ENCODE data around the gene KIF6. TPM values are rescaled to one million over a fixed set of nuclear protein-coding genes. Genes with fewer than 3 reads are reported as not detected.

Gene KIF6
- polyA plus RNA-seq, 2 donors: 0.08 to 0.20 TPM

GRCh38 chr6:39411465-39411864 is 313.7 kb downstream of the KIF6 start:
- 97 to 98% methylated on average over 1 of the region's 1 CpG for WGBS, 2 donors
- H3K27ac ChIP-seq (ENCODE audit: low read depth in 2 of 2, low read length in 1 of 2): no peak overlapping the region
- H3K36me3 ChIP-seq (ENCODE audit: control insufficient read depth in 2 of 2, insufficient read depth in 2 of 2, low read length in 1 of 2): no peaks in the 10 kb centered on the region
- H3K9me3 ChIP-seq (ENCODE audit: control insufficient read depth in 2 of 2, insufficient read depth in 1 of 2, low read depth in 1 of 2, low read length in 1 of 2): no peaks in the 10 kb centered on the region
- no peaks in the 10 kb centered on the region for H3K27me3 ChIP-seq (ENCODE audit: control insufficient read depth in 1 of 2, insufficient read depth in 2 of 2, low read length in 2 of 2)
- no peaks in the 10 kb centered on the region for H3K4me1 ChIP-seq (ENCODE audit: control insufficient read depth in 2 of 2, insufficient read depth in 2 of 2, low read length in 1 of 2)
- H3K4me3 ChIP-seq (ENCODE audit: low read depth in 1 of 2, low read length in 2 of 2): no peak overlapping the region

GRCh38 chr6:39411001-39411400 is 314.2 kb downstream of the KIF6 start:
- Histone ChIP-seq H3K27ac (ENCODE audit: low read depth in 2 of 2, low read length in 1 of 2) (no peak overlapping the region), H3K36me3 (ENCODE audit: control insufficient read depth in 2 of 2, insufficient read depth in 2 of 2, low read length in 1 of 2) (no peaks in the 10 kb centered on the region), H3K4me1 (ENCODE audit: control insufficient read depth in 2 of 2, insufficient read depth in 2 of 2, low read length in 1 of 2) (no peaks in the 10 kb centered on the region), H3K27me3 (ENCODE audit: control insufficient read depth in 1 of 2, insufficient read depth in 2 of 2, low read length in 2 of 2) (no peaks in the 10 kb centered on the region), H3K9me3 (ENCODE audit: control insufficient read depth in 2 of 2, insufficient read depth in 1 of 2, low read depth in 1 of 2, low read length in 1 of 2) (no peaks in the 10 kb centered on the region), H3K4me3 (ENCODE audit: low read depth in 1 of 2, low read length in 2 of 2) (no peak overlapping the region)
- 94 to 95% methylated on average over 4 of the region's 4 CpGs for WGBS, 2 donors

GRCh38 chr6:39409889-39410288 is 315.3 kb downstream of the KIF6 start:
- H3K4me3 ChIP-seq (ENCODE audit: low read depth in 1 of 2, low read length in 2 of 2): no peak overlapping the region
- no peaks in the 10 kb centered on the region for H3K27me3 ChIP-seq (ENCODE audit: control insufficient read depth in 1 of 2, insufficient read depth in 2 of 2, low read length in 2 of 2)
- H3K4me1 ChIP-seq (ENCODE audit: control insufficient read depth in 2 of 2, insufficient read depth in 2 of 2, low read length in 1 of 2): no peaks in the 10 kb centered on the region
- H3K36me3 ChIP-seq (ENCODE audit: control insufficient read depth in 2 of 2, insufficient read depth in 2 of 2, low read length in 1 of 2): no peaks in the 10 kb centered on the region
- 92 to 95% methylated on average over 3 of the region's 3 CpGs for WGBS, 2 donors
- no peak overlapping the region for H3K27ac ChIP-seq (ENCODE audit: low read depth in 2 of 2, low read length in 1 of 2)
- no peaks in the 10 kb centered on the region for H3K9me3 ChIP-seq (ENCODE audit: control insufficient read depth in 2 of 2, insufficient read depth in 1 of 2, low read depth in 1 of 2, low read length in 1 of 2)

GRCh38 chr6:39407446-39407993 is 317.7 kb downstream of the KIF6 start:
- H3K4me3 ChIP-seq (ENCODE audit: low read depth in 1 of 2, low read length in 2 of 2): no peak overlapping the region
- no peaks in the 10 kb centered on the region for H3K27me3 ChIP-seq (ENCODE audit: control insufficient read depth in 1 of 2, insufficient read depth in 2 of 2, low read length in 2 of 2)
- H3K4me1 ChIP-seq (ENCODE audit: control insufficient read depth in 2 of 2, insufficient read depth in 2 of 2, low read length in 1 of 2): no peaks in the 10 kb centered on the region
- no peak overlapping the region for H3K27ac ChIP-seq (ENCODE audit: low read depth in 2 of 2, low read length in 1 of 2)
- no peaks in the 10 kb centered on the region for H3K36me3 ChIP-seq (ENCODE audit: control insufficient read depth in 2 of 2, insufficient read depth in 2 of 2, low read length in 1 of 2)
- WGBS, 2 donors: 89% methylated on average over 1 of the region's 1 CpG
- no peaks in the 10 kb centered on the region for H3K9me3 ChIP-seq (ENCODE audit: control insufficient read depth in 2 of 2, insufficient read depth in 1 of 2, low read depth in 1 of 2, low read length in 1 of 2)

GRCh38 chr6:39404312-39404711 is 320.9 kb downstream of the KIF6 start:
- H3K4me3 ChIP-seq (ENCODE audit: low read depth in 1 of 2, low read length in 2 of 2): no peak overlapping the region
- H3K27me3 ChIP-seq (ENCODE audit: control insufficient read depth in 1 of 2, insufficient read depth in 2 of 2, low read length in 2 of 2): no peaks in the 10 kb centered on the region
- H3K27ac ChIP-seq (ENCODE audit: low read depth in 2 of 2, low read length in 1 of 2): no peak overlapping the region
- H3K9me3 ChIP-seq (ENCODE audit: control insufficient read depth in 2 of 2, insufficient read depth in 1 of 2, low read depth in 1 of 2, low read length in 1 of 2): no peaks in the 10 kb centered on the region
- no peaks in the 10 kb centered on the region for H3K36me3 ChIP-seq (ENCODE audit: control insufficient read depth in 2 of 2, insufficient read depth in 2 of 2, low read length in 1 of 2)
- H3K4me1 ChIP-seq (ENCODE audit: control insufficient read depth in 2 of 2, insufficient read depth in 2 of 2, low read length in 1 of 2): no peaks in the 10 kb centered on the region
- 69% methylated on average over 1 of the region's 1 CpG for WGBS, 2 donors

GRCh38 chr6:39403304-39403703 is 321.9 kb downstream of the KIF6 start:
- Histone ChIP-seq H3K27ac (ENCODE audit: low read depth in 2 of 2, low read length in 1 of 2) (no peak overlapping the region), H3K36me3 (ENCODE audit: control insufficient read depth in 2 of 2, insufficient read depth in 2 of 2, low read length in 1 of 2) (no peaks in the 10 kb centered on the region), H3K4me3 (ENCODE audit: low read depth in 1 of 2, low read length in 2 of 2) (no peak overlapping the region), H3K27me3 (ENCODE audit: control insufficient read depth in 1 of 2, insufficient read depth in 2 of 2, low read length in 2 of 2) (no peaks in the 10 kb centered on the region), H3K9me3 (ENCODE audit: control insufficient read depth in 2 of 2, insufficient read depth in 1 of 2, low read depth in 1 of 2, low read length in 1 of 2) (no peaks in the 10 kb centered on the region), H3K4me1 (ENCODE audit: control insufficient read depth in 2 of 2, insufficient read depth in 2 of 2, low read length in 1 of 2) (no peaks in the 10 kb centered on the region)

- Histone ChIP-seq H3K4me1 (ENCODE audit: control insufficient read depth in 2 of 2, insufficient read depth in 2 of 2, low read length in 1 of 2) (no peaks in the 10 kb centered on the region), H3K36me3 (ENCODE audit: control insufficient read depth in 2 of 2, insufficient read depth in 2 of 2, low read length in 1 of 2) (no peaks in the 10 kb centered on the region), H3K4me3 (ENCODE audit: low read depth in 1 of 2, low read length in 2 of 2) (no peak overlapping the region), H3K27ac (ENCODE audit: low read depth in 2 of 2, low read length in 1 of 2) (no peak overlapping the region), H3K27me3 (ENCODE audit: control insufficient read depth in 1 of 2, insufficient read depth in 2 of 2, low read length in 2 of 2) (no peaks in the 10 kb centered on the region), H3K9me3 (ENCODE audit: control insufficient read depth in 2 of 2, insufficient read depth in 1 of 2, low read depth in 1 of 2, low read length in 1 of 2) (no peaks in the 10 kb centered on the region)
- 73 to 82% methylated on average over 7 of the region's 7 CpGs for WGBS, 2 donors
Measured at GRCh38 chr6:39402239-39402751, 322.9 kb downstream of the KIF6 start.

GRCh38 chr6:39401376-39401775 is 323.8 kb downstream of the KIF6 start:
- no peaks in the 10 kb centered on the region for H3K36me3 ChIP-seq (ENCODE audit: control insufficient read depth in 2 of 2, insufficient read depth in 2 of 2, low read length in 1 of 2)
- no peak overlapping the region for H3K4me3 ChIP-seq (ENCODE audit: low read depth in 1 of 2, low read length in 2 of 2)
- H3K27ac ChIP-seq (ENCODE audit: low read depth in 2 of 2, low read length in 1 of 2): no peak overlapping the region
- no peaks in the 10 kb centered on the region for H3K4me1 ChIP-seq (ENCODE audit: control insufficient read depth in 2 of 2, insufficient read depth in 2 of 2, low read length in 1 of 2)
- whole genome bisulfite sequencing, 2 donors: 93 to 95% methylated on average over 3 of the region's 3 CpGs
- no peaks in the 10 kb centered on the region for H3K27me3 ChIP-seq (ENCODE audit: control insufficient read depth in 1 of 2, insufficient read depth in 2 of 2, low read length in 2 of 2)
- no peaks in the 10 kb centered on the region for H3K9me3 ChIP-seq (ENCODE audit: control insufficient read depth in 2 of 2, insufficient read depth in 1 of 2, low read depth in 1 of 2, low read length in 1 of 2)

GRCh38 chr6:39400026-39400425 is 325.2 kb downstream of the KIF6 start:
- Histone ChIP-seq H3K27me3 (ENCODE audit: control insufficient read depth in 1 of 2, insufficient read depth in 2 of 2, low read length in 2 of 2) (no peaks in the 10 kb centered on the region), H3K27ac (ENCODE audit: low read depth in 2 of 2, low read length in 1 of 2) (no peak overlapping the region), H3K4me3 (ENCODE audit: low read depth in 1 of 2, low read length in 2 of 2) (no peak overlapping the region), H3K4me1 (ENCODE audit: control insufficient read depth in 2 of 2, insufficient read depth in 2 of 2, low read length in 1 of 2) (no peaks in the 10 kb centered on the region), H3K36me3 (ENCODE audit: control insufficient read depth in 2 of 2, insufficient read depth in 2 of 2, low read length in 1 of 2) (no peaks in the 10 kb centered on the region), H3K9me3 (ENCODE audit: control insufficient read depth in 2 of 2, insufficient read depth in 1 of 2, low read depth in 1 of 2, low read length in 1 of 2) (no peaks in the 10 kb centered on the region)
- 89 to 91% methylated on average over 3 of the region's 3 CpGs for WGBS, 2 donors

GRCh38 chr6:39396854-39397253 is 328.4 kb downstream of the KIF6 start:
- Histone ChIP-seq H3K27ac (ENCODE audit: low read depth in 2 of 2, low read length in 1 of 2) (no peak overlapping the region), H3K4me1 (ENCODE audit: control insufficient read depth in 2 of 2, insufficient read depth in 2 of 2, low read length in 1 of 2) (no peaks in the 10 kb centered on the region), H3K9me3 (ENCODE audit: control insufficient read depth in 2 of 2, insufficient read depth in 1 of 2, low read depth in 1 of 2, low read length in 1 of 2) (no peaks in the 10 kb centered on the region), H3K36me3 (ENCODE audit: control insufficient read depth in 2 of 2, insufficient read depth in 2 of 2, low read length in 1 of 2) (no peaks in the 10 kb centered on the region), H3K27me3 (ENCODE audit: control insufficient read depth in 1 of 2, insufficient read depth in 2 of 2, low read length in 2 of 2) (no peaks in the 10 kb centered on the region), H3K4me3 (ENCODE audit: low read depth in 1 of 2, low read length in 2 of 2) (no peak overlapping the region)
- 85 to 90% methylated on average over 5 of the region's 5 CpGs for WGBS, 2 donors
